Ishikawa (cell line): Measurements from ENCODE around the gene BPIFB1.

Experiments
- CEBPB ChIP-seq: IDR thresholded peaks from 2 replicates; pipeline ENCODE4 v1.6.1; 2012
- CREB1 ChIP-seq: IDR thresholded peaks from 2 replicates; pipeline ENCODE4 v1.6.1; 2012; ENCODE audit warnings: low read depth
- EGR1 ChIP-seq: IDR thresholded peaks from 2 replicates; pipeline ENCODE4 v1.6.1; 2012
- EP300 ChIP-seq: IDR thresholded peaks from 2 replicates; pipeline ENCODE4 v1.6.1; 2012; ENCODE audit warnings: borderline replicate concordance
- FOXM1 ChIP-seq: IDR thresholded peaks from 2 replicates; pipeline ENCODE4 v1.6.1; 2012; ENCODE audit warnings: low read depth, borderline replicate concordance
- NFIC ChIP-seq: IDR thresholded peaks from 2 replicates; pipeline ENCODE4 v1.6.1; 2012
- RAD21 ChIP-seq: IDR thresholded peaks from 2 replicates; pipeline ENCODE4 v1.6.1; 2012; ENCODE audit warnings: low read depth
- TAF1 ChIP-seq: IDR thresholded peaks from 2 replicates; pipeline ENCODE4 v1.6.1; 2012; ENCODE audit warnings: low read depth, mild to moderate bottlenecking
- TCF12 ChIP-seq: IDR thresholded peaks from 2 replicates; pipeline ENCODE4 v1.6.1; 2012; ENCODE audit warnings: low read depth
- TEAD4 ChIP-seq: IDR thresholded peaks from 2 replicates; pipeline ENCODE4 v1.6.1; 2012
- YY1 ChIP-seq: IDR thresholded peaks from 2 replicates; pipeline ENCODE4 v1.6.1; 2012; ENCODE audit warnings: low read depth
- ZBTB7A ChIP-seq: IDR thresholded peaks from 2 replicates; pipeline ENCODE4 v1.6.1; 2012; ENCODE audit warnings: low read depth
- TF ChIP-seq, protein P1 (sequence below): IDR thresholded peaks from 2 replicates; pipeline ENCODE4 v1.6.1; 2012
- TF ChIP-seq, protein P2 (sequence below): IDR thresholded peaks from 2 replicates; pipeline ENCODE4 v1.6.1; 2012
- TF ChIP-seq, protein P3 (sequence below): IDR thresholded peaks from 2 replicates; pipeline ENCODE4 v1.6.1; 2012; ENCODE audit warnings: low read depth, mild to moderate bottlenecking

BPIFB1 gene

DNA sequence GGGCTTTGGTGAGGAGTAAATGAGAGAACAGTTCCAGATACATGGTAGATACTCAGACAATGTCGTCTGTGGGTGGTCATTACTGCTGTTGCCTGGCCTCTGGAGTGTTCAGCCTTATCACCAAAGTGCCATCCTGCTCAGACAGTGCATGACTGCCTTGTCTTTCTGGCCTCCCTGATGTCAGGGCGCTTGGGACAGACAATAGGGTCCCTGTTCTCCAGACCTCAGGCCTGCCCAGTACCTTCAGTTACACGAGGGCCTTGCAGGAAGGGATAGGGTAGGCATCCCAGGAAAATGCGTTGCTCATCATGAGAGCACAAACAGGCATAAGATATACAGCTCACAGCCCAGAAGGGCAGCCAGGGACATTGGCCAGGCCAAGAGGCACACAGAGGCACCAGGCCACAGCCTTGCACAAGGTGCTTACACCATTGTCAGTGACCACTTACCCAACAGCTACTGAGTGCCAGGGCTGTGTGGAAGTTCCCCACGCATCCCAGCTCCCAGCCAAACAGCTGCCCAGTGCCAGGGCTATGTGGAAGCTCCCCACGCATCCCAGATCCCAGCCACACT, 27.4 kb downstream of the BPIFB1 start:
- TF ChIP-seq FOXM1 (no peak), TCF12 (no peak), TEAD4 (no peak), EGR1 (no peak), EP300 (no peak), RAD21 (no peak), YY1 (no peak), CEBPB (no peak), ZBTB7A (no peak), NFIC (no peak)
- TF ChIP-seq, protein P1, sequence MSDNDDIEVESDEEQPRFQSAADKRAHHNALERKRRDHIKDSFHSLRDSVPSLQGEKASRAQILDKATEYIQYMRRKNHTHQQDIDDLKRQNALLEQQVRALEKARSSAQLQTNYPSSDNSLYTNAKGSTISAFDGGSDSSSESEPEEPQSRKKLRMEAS: no peak
- TF ChIP-seq, protein P2, sequence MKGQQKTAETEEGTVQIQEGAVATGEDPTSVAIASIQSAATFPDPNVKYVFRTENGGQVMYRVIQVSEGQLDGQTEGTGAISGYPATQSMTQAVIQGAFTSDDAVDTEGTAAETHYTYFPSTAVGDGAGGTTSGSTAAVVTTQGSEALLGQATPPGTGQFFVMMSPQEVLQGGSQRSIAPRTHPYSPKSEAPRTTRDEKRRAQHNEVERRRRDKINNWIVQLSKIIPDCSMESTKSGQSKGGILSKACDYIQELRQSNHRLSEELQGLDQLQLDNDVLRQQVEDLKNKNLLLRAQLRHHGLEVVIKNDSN: no peak

DNA sequence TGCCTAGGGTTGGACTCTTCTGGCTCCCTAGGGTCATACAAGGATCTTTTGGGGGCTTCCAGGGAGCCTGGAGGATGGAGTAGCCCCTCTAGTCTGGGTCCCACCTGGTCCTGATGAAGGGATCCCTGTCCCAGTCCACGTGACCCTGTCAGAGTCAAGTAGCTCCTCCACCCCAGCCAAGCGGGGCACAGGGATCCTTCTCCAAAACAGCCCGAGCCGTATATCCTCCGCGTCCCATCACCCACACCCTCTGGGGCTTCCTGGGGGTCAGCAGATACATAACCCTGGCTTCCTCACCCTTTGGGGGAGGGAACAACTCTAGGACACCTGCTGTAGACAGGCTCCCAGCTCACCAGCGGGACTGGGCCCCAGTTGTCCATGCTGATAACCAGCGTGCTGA, 28.0 kb downstream of the BPIFB1 start:
- TF ChIP-seq, protein P1: no peak
- TF ChIP-seq, protein P3, sequence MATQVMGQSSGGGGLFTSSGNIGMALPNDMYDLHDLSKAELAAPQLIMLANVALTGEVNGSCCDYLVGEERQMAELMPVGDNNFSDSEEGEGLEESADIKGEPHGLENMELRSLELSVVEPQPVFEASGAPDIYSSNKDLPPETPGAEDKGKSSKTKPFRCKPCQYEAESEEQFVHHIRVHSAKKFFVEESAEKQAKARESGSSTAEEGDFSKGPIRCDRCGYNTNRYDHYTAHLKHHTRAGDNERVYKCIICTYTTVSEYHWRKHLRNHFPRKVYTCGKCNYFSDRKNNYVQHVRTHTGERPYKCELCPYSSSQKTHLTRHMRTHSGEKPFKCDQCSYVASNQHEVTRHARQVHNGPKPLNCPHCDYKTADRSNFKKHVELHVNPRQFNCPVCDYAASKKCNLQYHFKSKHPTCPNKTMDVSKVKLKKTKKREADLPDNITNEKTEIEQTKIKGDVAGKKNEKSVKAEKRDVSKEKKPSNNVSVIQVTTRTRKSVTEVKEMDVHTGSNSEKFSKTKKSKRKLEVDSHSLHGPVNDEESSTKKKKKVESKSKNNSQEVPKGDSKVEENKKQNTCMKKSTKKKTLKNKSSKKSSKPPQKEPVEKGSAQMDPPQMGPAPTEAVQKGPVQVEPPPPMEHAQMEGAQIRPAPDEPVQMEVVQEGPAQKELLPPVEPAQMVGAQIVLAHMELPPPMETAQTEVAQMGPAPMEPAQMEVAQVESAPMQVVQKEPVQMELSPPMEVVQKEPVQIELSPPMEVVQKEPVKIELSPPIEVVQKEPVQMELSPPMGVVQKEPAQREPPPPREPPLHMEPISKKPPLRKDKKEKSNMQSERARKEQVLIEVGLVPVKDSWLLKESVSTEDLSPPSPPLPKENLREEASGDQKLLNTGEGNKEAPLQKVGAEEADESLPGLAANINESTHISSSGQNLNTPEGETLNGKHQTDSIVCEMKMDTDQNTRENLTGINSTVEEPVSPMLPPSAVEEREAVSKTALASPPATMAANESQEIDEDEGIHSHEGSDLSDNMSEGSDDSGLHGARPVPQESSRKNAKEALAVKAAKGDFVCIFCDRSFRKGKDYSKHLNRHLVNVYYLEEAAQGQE: no peak
- TF ChIP-seq CREB1: no peak
- TF ChIP-seq TCF12: no peak
- no peak for TF ChIP-seq RAD21
- no peak for TF ChIP-seq EGR1
- no peak for TF ChIP-seq YY1
- no peak for TF ChIP-seq NFIC
- no peak for TF ChIP-seq EP300
- no peak for TF ChIP-seq TEAD4
- TF ChIP-seq FOXM1: no peak
- no peak for TF ChIP-seq CEBPB
- TF ChIP-seq ZBTB7A: no peak
- TF ChIP-seq, protein P2: no peak
- TF ChIP-seq TAF1: no peak

DNA sequence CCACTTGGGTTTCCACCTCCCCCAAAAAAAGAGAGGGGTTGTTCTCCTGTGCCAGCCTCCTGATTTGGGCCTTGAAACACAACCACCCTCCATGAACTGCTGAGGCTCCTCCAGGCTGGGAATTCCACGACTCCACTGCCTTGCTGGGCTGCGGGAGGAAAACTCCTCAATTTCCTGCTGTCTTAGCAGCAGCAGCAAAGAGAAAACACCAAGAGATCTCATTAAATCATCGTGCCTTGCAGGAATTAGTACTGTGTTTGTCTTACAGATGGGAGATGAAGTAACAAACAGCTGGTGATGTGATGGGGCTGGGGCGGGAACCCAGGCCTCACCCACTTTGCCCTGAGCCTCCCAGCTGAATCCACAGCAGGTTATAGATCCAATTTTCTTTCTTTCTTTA, 29.0 kb downstream of the BPIFB1 start:
- TF ChIP-seq TEAD4 (no peak), FOXM1 (no peak), EGR1 (no peak), YY1 (no peak), ZBTB7A (no peak), CREB1 (no peak), NFIC (no peak), CEBPB (no peak), TCF12 (no peak), EP300 (no peak)
- TF ChIP-seq, protein P2: no peak
- TF ChIP-seq, protein P1: no peak
- TF ChIP-seq, protein P3: no peak

DNA sequence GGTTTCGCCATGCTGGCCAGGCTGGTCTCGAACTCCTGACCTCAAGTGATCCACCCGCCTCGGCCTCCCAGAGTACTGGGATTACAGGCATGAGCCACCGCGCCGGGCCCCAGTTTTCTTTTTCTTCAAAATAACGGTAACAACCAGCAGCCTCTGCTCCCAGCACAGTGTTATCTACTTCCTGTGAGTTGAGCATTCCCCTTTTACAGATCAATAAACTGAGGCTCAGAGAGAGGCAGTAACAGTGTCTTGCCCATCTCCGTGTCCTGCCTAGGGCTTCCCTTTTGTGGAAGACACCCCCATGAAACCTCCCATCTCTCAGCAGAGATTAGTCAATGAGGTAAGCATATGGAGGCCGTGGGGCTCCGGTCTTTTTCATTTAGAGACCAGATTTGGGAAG, 29.6 kb downstream of the BPIFB1 start:
- TF ChIP-seq TCF12 (no peak), TAF1 (no peak), EP300 (no peak), CEBPB (no peak), YY1 (no peak), ZBTB7A (no peak), NFIC (no peak), TEAD4 (no peak), CREB1 (no peak)
- TF ChIP-seq, protein P1: no peak
